ENCODE measurements around the gene PRSS35. TPM values are rescaled to one million over a fixed set of nuclear protein-coding genes. Genes with fewer than 3 reads are reported as not detected.

Gene PRSS35
- total and polyA plus RNA-seq, 2 experiments from 2014 or later, result not detected

GRCh38 chr6:83488861-83489260 is 23.5 kb upstream of the PRSS35 start:
- Histone ChIP-seq H2AFZ (no peak overlapping the region), H3F3A (ENCODE audit: insufficient read depth) (no peaks in the 10 kb centered on the region), H3K79me2 (ENCODE audit: insufficient read depth) (no peaks in the 10 kb centered on the region), H3K9me2 (ENCODE audit: insufficient read depth) (no peaks in the 10 kb centered on the region), H3K27ac (no peak overlapping the region), H3K4me3 (no peak overlapping the region), H4K20me1 (ENCODE audit: insufficient read depth) (no peaks in the 10 kb centered on the region), H3K4me2 (ENCODE audit: unreplicated experiment) (no peak overlapping the region), H3K4me1 (ENCODE audit: insufficient read depth) (no peaks in the 10 kb centered on the region), H3K36me3 (ENCODE audit: low read depth) (no peaks in the 10 kb centered on the region), H3K9ac (no peak overlapping the region), H3K9me3 (ENCODE audit: low read depth) (no peaks in the 10 kb centered on the region), H3K27me3 (replicated peaks; ENCODE audit: insufficient read depth) (no peaks in the 10 kb centered on the region; the same call in 1 of the 2 replicates)
- WGBS, 2 experiments (ENCODE audit: low coverage in 1 of 2, low lambda C conversion rate in 2 of 2, missing lambda C conversion rate in 2 of 2), result 55 to 58% methylated on average over 4 of the region's 4 CpGs
- DNase-seq, result no peak
- in situ Hi-C loops (cut with MboI), result no loop called here
- TF ChIP-seq EZH2 (IDR thresholded peaks at IDR 0.05; ENCODE audit: insufficient read depth, poor library complexity, severe bottlenecking), result no peak
- no peak for TF ChIP-seq EZH2phosphoT487 (IDR thresholded peaks at IDR 0.05; ENCODE audit: insufficient read depth, low read depth)

GRCh38 chr6:83490217-83490807 is 22.0 kb upstream of the PRSS35 start:
- DNase-seq, result no peak
- H3K9me2 ChIP-seq (ENCODE audit: insufficient read depth), result no peaks in the 10 kb centered on the region
- H3K4me2 ChIP-seq (ENCODE audit: unreplicated experiment), result no peak overlapping the region
- H3K4me3 ChIP-seq, result no peak overlapping the region
- TF ChIP-seq EZH2phosphoT487 (IDR thresholded peaks at IDR 0.05; ENCODE audit: insufficient read depth, low read depth) (no peak), EZH2 (IDR thresholded peaks at IDR 0.05; ENCODE audit: insufficient read depth, poor library complexity, severe bottlenecking) (no peak)
- H3K36me3 ChIP-seq (ENCODE audit: low read depth), result no peaks in the 10 kb centered on the region
- no peaks in the 10 kb centered on the region for H3K4me1 ChIP-seq (ENCODE audit: insufficient read depth)
- in situ Hi-C loops (cut with MboI), result no loop called here
- H4K20me1 ChIP-seq (ENCODE audit: insufficient read depth), result no peaks in the 10 kb centered on the region
- 6 to 16% methylated on average over 2 of the region's 2 CpGs for WGBS, 2 experiments (ENCODE audit: low coverage in 1 of 2, low lambda C conversion rate in 2 of 2, missing lambda C conversion rate in 2 of 2)
- no peak overlapping the region for H3K9ac ChIP-seq
- no peaks in the 10 kb centered on the region for H3K79me2 ChIP-seq (ENCODE audit: insufficient read depth)
- no peaks in the 10 kb centered on the region for H3K9me3 ChIP-seq (ENCODE audit: low read depth)
- peaks cover 3% of the 10 kb centered on the region; the same call in 1 of the 2 replicates for H3K27me3 ChIP-seq (replicated peaks; ENCODE audit: insufficient read depth)
- no peaks in the 10 kb centered on the region for H3F3A ChIP-seq (ENCODE audit: insufficient read depth)
- H2AFZ ChIP-seq, result no peak overlapping the region
- H3K27ac ChIP-seq, result no peak overlapping the region

- in situ Hi-C loops (cut with MboI), result no loop called here
- Histone ChIP-seq H3K4me3 (no peak overlapping the region), H3K79me2 (ENCODE audit: insufficient read depth) (no peaks in the 10 kb centered on the region), H3K4me1 (ENCODE audit: insufficient read depth) (no peaks in the 10 kb centered on the region), H3F3A (ENCODE audit: insufficient read depth) (no peaks in the 10 kb centered on the region), H3K9me3 (ENCODE audit: low read depth) (no peaks in the 10 kb centered on the region), H3K9me2 (ENCODE audit: insufficient read depth) (no peaks in the 10 kb centered on the region), H3K9ac (no peak overlapping the region), H3K4me2 (ENCODE audit: unreplicated experiment) (no peak overlapping the region), H3K27ac (no peak overlapping the region), H4K20me1 (ENCODE audit: insufficient read depth) (no peaks in the 10 kb centered on the region), H2AFZ (no peak overlapping the region), H3K27me3 (replicated peaks; ENCODE audit: insufficient read depth) (0 out of 2 replicates have a peak, but pooled peaks cover 4% of the 10 kb centered on the region), H3K36me3 (ENCODE audit: low read depth) (no peaks in the 10 kb centered on the region)
- TF ChIP-seq EZH2 (IDR thresholded peaks at IDR 0.05; ENCODE audit: insufficient read depth, poor library complexity, severe bottlenecking), result no peak
- TF ChIP-seq EZH2phosphoT487 (IDR thresholded peaks at IDR 0.05; ENCODE audit: insufficient read depth, low read depth), result no peak
- no peak for DNase-seq
- WGBS, 2 experiments (ENCODE audit: low coverage in 1 of 2, low lambda C conversion rate in 2 of 2, missing lambda C conversion rate in 2 of 2), result 72% methylated on average over 4 of the region's 4 CpGs
Measured at GRCh38 chr6:83505356-83505755, 7.0 kb upstream of the PRSS35 start.

GRCh38 chr6:83509441-83509840 is 2.9 kb upstream of the PRSS35 start:
- WGBS, 2 experiments (ENCODE audit: low coverage in 1 of 2, low lambda C conversion rate in 2 of 2, missing lambda C conversion rate in 2 of 2), result 97 to 100% methylated on average over 1 of the region's 1 CpG
- Histone ChIP-seq H2AFZ (no peak overlapping the region), H3K4me3 (no peak overlapping the region)

More at GRCh38 chr6:83509441-83509840, 2.9 kb upstream of the PRSS35 start:
- in situ Hi-C loops (cut with MboI), result no loop called here
- 0 out of 2 replicates have a peak, but pooled peaks cover 3% of the 10 kb centered on the region for H3K27me3 ChIP-seq (replicated peaks; ENCODE audit: insufficient read depth)
- no peak overlapping the region for H3K4me2 ChIP-seq (ENCODE audit: unreplicated experiment)
- H3K36me3 ChIP-seq (ENCODE audit: low read depth), result no peaks in the 10 kb centered on the region
- H3F3A ChIP-seq (ENCODE audit: insufficient read depth), result no peaks in the 10 kb centered on the region
- no peaks in the 10 kb centered on the region for H3K9me3 ChIP-seq (ENCODE audit: low read depth)
- H3K27ac ChIP-seq, result no peak overlapping the region
- peak; percentile 6 for DNase-seq
- no peaks in the 10 kb centered on the region for H3K79me2 ChIP-seq (ENCODE audit: insufficient read depth)
- no peaks in the 10 kb centered on the region for H3K4me1 ChIP-seq (ENCODE audit: insufficient read depth)
- no peak overlapping the region for H3K9ac ChIP-seq
- no peak for TF ChIP-seq EZH2phosphoT487 (IDR thresholded peaks at IDR 0.05; ENCODE audit: insufficient read depth, low read depth)
- H3K9me2 ChIP-seq (ENCODE audit: insufficient read depth), result no peaks in the 10 kb centered on the region
- no peaks in the 10 kb centered on the region for H4K20me1 ChIP-seq (ENCODE audit: insufficient read depth)

Data from GM23248 (cell line).